ENCODE results near the gene SCUBE2.
"Not testable (repeated sequence)": the region's sequence is repeated elsewhere in the genome, so short reads cannot be mapped to it uniquely, and the experiment has no call there.

The SCUBE2 gene

DNA sequence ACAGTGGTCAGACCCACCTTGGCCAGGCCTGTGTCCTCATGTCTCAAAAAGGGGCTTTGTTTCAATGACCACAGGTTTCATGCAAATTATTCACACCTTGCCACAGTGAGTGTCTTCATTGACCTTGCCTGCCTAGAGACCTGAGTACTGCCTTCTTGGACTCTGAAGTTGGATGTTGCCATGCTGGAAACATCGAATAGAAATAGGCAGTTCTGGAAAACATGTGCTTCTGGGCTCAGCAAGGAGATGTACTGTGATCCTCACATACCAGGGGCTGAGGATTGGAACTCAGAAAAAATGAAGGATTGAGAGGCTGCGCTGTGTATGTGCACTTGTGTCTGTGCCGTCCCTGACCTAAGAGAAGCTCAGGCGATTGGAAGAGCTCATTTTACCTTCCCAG, 78.0 kb downstream of the SCUBE2 start:
- no peak overlapping the region for H2AFZ ChIP-seq (ENCODE audit: low read depth)
- no peak for TF ChIP-seq CTCF (conservative IDR thresholded peaks at IDR 0.05; ENCODE audit: low read depth, low read length)
- H3K36me3 ChIP-seq (ENCODE audit: insufficient read depth), result no peaks in the 10 kb centered on the region
- no peaks in the 10 kb centered on the region for H4K20me1 ChIP-seq (ENCODE audit: insufficient read depth)
- H3K4me3 ChIP-seq (IDR thresholded peaks at IDR 0.05; ENCODE audit: insufficient read depth, low read depth, low read length), result no peak overlapping the region
- no peaks in the 10 kb centered on the region for H3K4me1 ChIP-seq (ENCODE audit: low read depth, poor library complexity, severe bottlenecking)
- H3K79me2 ChIP-seq (ENCODE audit: insufficient read depth, low read depth), result no peaks in the 10 kb centered on the region
- no peak overlapping the region for H3K4me2 ChIP-seq
- no peaks in the 10 kb centered on the region for H3K27me3 ChIP-seq (ENCODE audit: insufficient read depth, low read depth)
- no peak overlapping the region for H3K9ac ChIP-seq
- H3K27ac ChIP-seq, result no peak overlapping the region

DNA sequence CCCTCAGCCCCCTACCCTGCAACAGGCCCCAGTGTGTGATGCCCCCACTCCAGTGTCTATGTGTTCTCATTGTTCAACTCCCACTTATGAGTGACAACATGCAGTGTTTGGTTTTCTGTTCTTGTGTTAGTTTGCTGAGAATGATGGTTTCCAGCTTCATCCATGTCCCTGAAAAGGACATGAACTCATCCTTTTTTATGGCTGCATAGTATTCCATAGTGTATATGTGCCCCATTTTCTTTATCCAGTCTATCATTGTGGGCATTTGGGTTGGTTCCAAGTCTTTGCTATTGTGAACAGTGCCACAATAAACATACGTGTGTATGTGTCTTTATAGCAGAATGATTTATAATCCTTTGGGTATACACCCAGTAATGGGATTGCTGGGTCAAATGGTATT, 81.9 kb downstream of the SCUBE2 start:
- H4K20me1 ChIP-seq (ENCODE audit: insufficient read depth); H2AFZ ChIP-seq (ENCODE audit: low read depth); H3K27me3 ChIP-seq (ENCODE audit: insufficient read depth, low read depth); H3K79me2 ChIP-seq (ENCODE audit: insufficient read depth, low read depth); H3K4me1 ChIP-seq (ENCODE audit: low read depth, poor library complexity, severe bottlenecking); H3K36me3 ChIP-seq (ENCODE audit: insufficient read depth); H3K9ac ChIP-seq; H3K4me3 ChIP-seq (IDR thresholded peaks at IDR 0.05; ENCODE audit: insufficient read depth, low read depth, low read length); H3K27ac ChIP-seq; H3K4me2 ChIP-seq: not testable (repeated sequence)

- H3K9ac ChIP-seq, result no peak overlapping the region
- no peak overlapping the region for H2AFZ ChIP-seq (ENCODE audit: low read depth)
- no peaks in the 10 kb centered on the region for H3K4me1 ChIP-seq (ENCODE audit: low read depth, poor library complexity, severe bottlenecking)
- TF ChIP-seq CTCF (conservative IDR thresholded peaks at IDR 0.05; ENCODE audit: low read depth, low read length), result no peak
- H3K4me2 ChIP-seq, result no peak overlapping the region
- no peaks in the 10 kb centered on the region for H3K36me3 ChIP-seq (ENCODE audit: insufficient read depth)
- H3K79me2 ChIP-seq (ENCODE audit: insufficient read depth, low read depth), result no peaks in the 10 kb centered on the region
- no peaks in the 10 kb centered on the region for H3K27me3 ChIP-seq (ENCODE audit: insufficient read depth, low read depth)
- H3K27ac ChIP-seq, result no peak overlapping the region
- no peaks in the 10 kb centered on the region for H4K20me1 ChIP-seq (ENCODE audit: insufficient read depth)
- no peak overlapping the region for H3K4me3 ChIP-seq (IDR thresholded peaks at IDR 0.05; ENCODE audit: insufficient read depth, low read depth, low read length)
These were observed 82.7 kb downstream of the SCUBE2 start for GRCh38 chr11:9008661-9009060.

- no peaks in the 10 kb centered on the region for H4K20me1 ChIP-seq (ENCODE audit: insufficient read depth)
- no peaks in the 10 kb centered on the region for H3K27me3 ChIP-seq (ENCODE audit: insufficient read depth, low read depth)
- no peak overlapping the region for H3K4me2 ChIP-seq
- H3K4me1 ChIP-seq (ENCODE audit: low read depth, poor library complexity, severe bottlenecking), result no peaks in the 10 kb centered on the region
- no peak overlapping the region for H3K27ac ChIP-seq
- no peak overlapping the region for H3K9ac ChIP-seq
- no peaks in the 10 kb centered on the region for H3K79me2 ChIP-seq (ENCODE audit: insufficient read depth, low read depth)
- no peak for TF ChIP-seq CTCF (conservative IDR thresholded peaks at IDR 0.05; ENCODE audit: low read depth, low read length)
- H2AFZ ChIP-seq (ENCODE audit: low read depth), result no peak overlapping the region
- no peaks in the 10 kb centered on the region for H3K36me3 ChIP-seq (ENCODE audit: insufficient read depth)
- H3K4me3 ChIP-seq (IDR thresholded peaks at IDR 0.05; ENCODE audit: insufficient read depth, low read depth, low read length), result no peak overlapping the region
These were observed 83.3 kb downstream of the SCUBE2 start for GRCh38 chr11:9008011-9008550.

DNA sequence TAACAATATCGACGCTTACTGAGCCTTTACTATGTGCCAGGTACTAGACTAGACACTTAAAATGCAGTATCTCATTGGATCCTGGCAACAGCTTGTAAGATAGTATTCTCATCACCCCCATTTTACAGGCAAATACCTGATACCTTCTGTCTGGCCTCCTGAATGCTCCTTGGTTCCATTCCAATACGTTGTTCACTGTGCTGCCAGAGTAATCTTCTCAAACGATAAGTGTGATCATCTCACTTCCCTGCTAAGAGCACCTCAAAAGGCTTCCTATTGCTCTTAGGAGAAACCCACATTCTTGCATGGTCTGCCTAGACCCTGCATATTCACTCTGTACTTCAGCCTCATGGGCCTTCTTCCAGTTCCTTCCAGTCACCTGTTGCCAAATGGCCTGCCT, 86.3 kb downstream of the SCUBE2 start:
- no peaks in the 10 kb centered on the region for H3K79me2 ChIP-seq (ENCODE audit: insufficient read depth, low read depth)
- TF ChIP-seq CTCF (conservative IDR thresholded peaks at IDR 0.05; ENCODE audit: low read depth, low read length), result no peak
- no peak overlapping the region for H3K4me3 ChIP-seq (IDR thresholded peaks at IDR 0.05; ENCODE audit: insufficient read depth, low read depth, low read length)
- H3K27me3 ChIP-seq (ENCODE audit: insufficient read depth, low read depth), result no peaks in the 10 kb centered on the region
- no peaks in the 10 kb centered on the region for H3K36me3 ChIP-seq (ENCODE audit: insufficient read depth)
- no peaks in the 10 kb centered on the region for H4K20me1 ChIP-seq (ENCODE audit: insufficient read depth)
- no peak overlapping the region for H3K9ac ChIP-seq
- H3K27ac ChIP-seq, result no peak overlapping the region
- H3K4me1 ChIP-seq (ENCODE audit: low read depth, poor library complexity, severe bottlenecking), result no peaks in the 10 kb centered on the region
- no peak overlapping the region for H3K4me2 ChIP-seq
- no peak overlapping the region for H2AFZ ChIP-seq (ENCODE audit: low read depth)

All from KMS-11 (cell line).